Neural progenitor cell (in vitro differentiated cells): ENCODE results near the gene CNTN5.

Experiments used
- EZH2 ChIP-seq: fragments of 200-600 bp; sonication (generic); IDR thresholded peaks from 2 replicates; pipeline ENCODE4 v1.6.1; 2017; ENCODE audit warnings: antibody characterized with exemption, mild to moderate bottlenecking, moderate library complexity
- EZH2phosphoT487 ChIP-seq: fragments of 200-600 bp; sonication (generic); IDR thresholded peaks from 2 replicates; pipeline ENCODE4 v1.6.1; 2017; ENCODE audit warnings: antibody characterized with exemption
- TF ChIP-seq, protein P1 (sequence below): fragments of 200-600 bp; sonication (generic); IDR thresholded peaks from 2 replicates; pipeline ENCODE4 v1.5.1; 2017; ENCODE audit warnings: antibody characterized with exemption, mild to moderate bottlenecking

DNA sequence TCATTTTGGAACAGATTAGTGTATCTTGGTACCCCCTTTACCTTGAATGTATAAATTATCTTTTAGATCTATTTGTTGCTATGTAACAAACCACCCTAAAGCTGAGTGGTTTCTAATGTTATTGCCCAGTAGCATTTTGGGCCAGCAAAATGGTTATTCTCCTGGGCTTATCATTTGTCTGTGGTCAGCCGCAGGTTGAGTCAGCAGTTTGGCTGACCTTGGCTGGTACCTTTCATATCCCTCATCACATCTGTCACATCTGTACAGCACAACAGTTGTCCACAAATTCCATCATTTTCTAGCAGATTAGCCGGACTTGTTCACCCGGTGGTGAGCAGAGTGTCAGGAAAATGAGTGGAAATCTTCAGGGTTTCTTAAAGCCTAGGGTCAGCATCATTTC lies 1077.8 kb downstream of the CNTN5 start:
- TF ChIP-seq EZH2 (no peak), EZH2phosphoT487 (no peak)
- TF ChIP-seq, protein P1, sequence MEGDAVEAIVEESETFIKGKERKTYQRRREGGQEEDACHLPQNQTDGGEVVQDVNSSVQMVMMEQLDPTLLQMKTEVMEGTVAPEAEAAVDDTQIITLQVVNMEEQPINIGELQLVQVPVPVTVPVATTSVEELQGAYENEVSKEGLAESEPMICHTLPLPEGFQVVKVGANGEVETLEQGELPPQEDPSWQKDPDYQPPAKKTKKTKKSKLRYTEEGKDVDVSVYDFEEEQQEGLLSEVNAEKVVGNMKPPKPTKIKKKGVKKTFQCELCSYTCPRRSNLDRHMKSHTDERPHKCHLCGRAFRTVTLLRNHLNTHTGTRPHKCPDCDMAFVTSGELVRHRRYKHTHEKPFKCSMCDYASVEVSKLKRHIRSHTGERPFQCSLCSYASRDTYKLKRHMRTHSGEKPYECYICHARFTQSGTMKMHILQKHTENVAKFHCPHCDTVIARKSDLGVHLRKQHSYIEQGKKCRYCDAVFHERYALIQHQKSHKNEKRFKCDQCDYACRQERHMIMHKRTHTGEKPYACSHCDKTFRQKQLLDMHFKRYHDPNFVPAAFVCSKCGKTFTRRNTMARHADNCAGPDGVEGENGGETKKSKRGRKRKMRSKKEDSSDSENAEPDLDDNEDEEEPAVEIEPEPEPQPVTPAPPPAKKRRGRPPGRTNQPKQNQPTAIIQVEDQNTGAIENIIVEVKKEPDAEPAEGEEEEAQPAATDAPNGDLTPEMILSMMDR = no peak
